HCT116 (cell line): ENCODE results near the gene ARHGEF37.

Experiments used
- EGR1 ChIP-seq: IDR thresholded peaks from 2 replicates; pipeline ENCODE4 v1.6.1; 2012; ENCODE audit warnings: low read depth
- EZH2 ChIP-seq: fragments of 200-600 bp; sonication (generic); IDR thresholded peaks from 2 replicates; pipeline ENCODE4 v1.6.1; 2017; ENCODE audit warnings: antibody characterized with exemption, mixed run types
- POLR2A ChIP-seq: IDR thresholded peaks from 2 replicates; pipeline ENCODE4 v1.7.0; 2011; ENCODE audit warnings: borderline replicate concordance; ENCODE audit not compliant: insufficient read depth, insufficient read length; ENCODE audit errors: extremely low read depth
- POLR2AphosphoS5 ChIP-seq: IDR thresholded peaks from 2 replicates; pipeline ENCODE4 v1.6.1; 2011; ENCODE audit warnings: mild to moderate bottlenecking, low read depth, low read length, moderate library complexity
- RAD21 ChIP-seq: IDR thresholded peaks from 2 replicates; pipeline ENCODE4 v1.6.1; 2012; ENCODE audit warnings: low read depth, mild to moderate bottlenecking
- SIN3A ChIP-seq: IDR thresholded peaks from 2 replicates; pipeline ENCODE4 v1.6.1; 2012; ENCODE audit warnings: low read depth
- SP1 ChIP-seq: IDR thresholded peaks from 2 replicates; pipeline ENCODE4 v1.6.1; 2012; ENCODE audit warnings: low read depth
- YY1 ChIP-seq: IDR thresholded peaks from 2 replicates; pipeline ENCODE4 v1.6.1; 2011; ENCODE audit warnings: low read length, low read depth, moderate library complexity, mild to moderate bottlenecking; ENCODE audit not compliant: insufficient replicate concordance; ENCODE audit errors: extremely low read depth
- TF ChIP-seq, protein P1 (sequence below), 3 experiments: fragments of 200-600 bp in 1 of 3; sonication (generic) in 1 of 3; IDR thresholded peaks in 2 of 3; conservative IDR thresholded peaks in 1 of 3; 2 replicates each; pipeline ENCODE4 v1.5.1; 2012 to 2017; ENCODE audit warnings: low read depth in 2 of 3, low read length in 2 of 3, antibody characterized with exemption in 1 of 3, borderline replicate concordance in 1 of 3, control low read depth in 1 of 3, mild to moderate bottlenecking in 1 of 3, mixed read lengths in 1 of 3, mixed run types in 1 of 3, moderate library complexity in 1 of 3; ENCODE audit not compliant: insufficient read depth in 1 of 3

DNA sequence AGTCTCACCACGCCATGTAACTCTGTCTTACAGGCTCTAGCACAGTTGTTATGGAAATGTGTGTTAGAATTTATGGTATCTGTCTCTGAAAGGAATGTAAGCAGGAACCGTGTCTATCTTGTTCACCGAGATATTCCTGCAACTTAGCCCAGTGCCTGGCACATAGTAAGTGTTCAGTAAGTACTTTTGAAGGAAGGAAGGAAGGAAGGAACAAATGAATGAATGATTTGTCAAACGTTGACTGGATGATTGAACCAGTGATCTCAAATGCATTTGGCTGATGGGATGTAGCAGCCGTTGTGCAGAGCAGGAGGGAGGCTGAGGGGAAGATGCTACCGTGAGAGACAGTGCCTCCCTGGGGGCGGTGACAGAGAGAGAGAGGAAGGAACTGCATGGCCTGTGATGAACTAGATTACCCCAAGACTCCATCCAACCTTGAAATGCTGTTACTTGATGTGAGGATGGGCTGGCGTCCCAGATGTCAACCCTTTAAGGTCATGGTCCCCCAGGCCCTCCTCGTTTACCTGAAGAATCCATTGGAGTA, 101.3 kb downstream of the ARHGEF37 start:
- TF ChIP-seq, protein P1, sequence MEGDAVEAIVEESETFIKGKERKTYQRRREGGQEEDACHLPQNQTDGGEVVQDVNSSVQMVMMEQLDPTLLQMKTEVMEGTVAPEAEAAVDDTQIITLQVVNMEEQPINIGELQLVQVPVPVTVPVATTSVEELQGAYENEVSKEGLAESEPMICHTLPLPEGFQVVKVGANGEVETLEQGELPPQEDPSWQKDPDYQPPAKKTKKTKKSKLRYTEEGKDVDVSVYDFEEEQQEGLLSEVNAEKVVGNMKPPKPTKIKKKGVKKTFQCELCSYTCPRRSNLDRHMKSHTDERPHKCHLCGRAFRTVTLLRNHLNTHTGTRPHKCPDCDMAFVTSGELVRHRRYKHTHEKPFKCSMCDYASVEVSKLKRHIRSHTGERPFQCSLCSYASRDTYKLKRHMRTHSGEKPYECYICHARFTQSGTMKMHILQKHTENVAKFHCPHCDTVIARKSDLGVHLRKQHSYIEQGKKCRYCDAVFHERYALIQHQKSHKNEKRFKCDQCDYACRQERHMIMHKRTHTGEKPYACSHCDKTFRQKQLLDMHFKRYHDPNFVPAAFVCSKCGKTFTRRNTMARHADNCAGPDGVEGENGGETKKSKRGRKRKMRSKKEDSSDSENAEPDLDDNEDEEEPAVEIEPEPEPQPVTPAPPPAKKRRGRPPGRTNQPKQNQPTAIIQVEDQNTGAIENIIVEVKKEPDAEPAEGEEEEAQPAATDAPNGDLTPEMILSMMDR (IDR thresholded peaks at IDR 0.05 in 2 of 3, conservative IDR thresholded peaks at IDR 0.05 in 1 of 3; ENCODE audit: borderline replicate concordance in 1 of 3, insufficient read depth in 1 of 3, low read depth in 2 of 3, low read length in 2 of 3) = no peak
- TF ChIP-seq SP1 = no peak
- TF ChIP-seq SIN3A = no peak
- TF ChIP-seq POLR2AphosphoS5 = no peak
- TF ChIP-seq POLR2A = no peak
- TF ChIP-seq EZH2 = no peak
- TF ChIP-seq YY1 = no peak
- TF ChIP-seq EGR1 = no peak
- no peak for TF ChIP-seq RAD21
